Right ventricle myocardium superior (tissue), 1 donor: Measurements from ENCODE around the gene PNPLA3. TPM values are rescaled to one million over a fixed set of nuclear protein-coding genes. Genes with fewer than 3 reads are reported as not detected.

ENCODE experiments used
- ATAC-seq: fragments of 200-7000 bp; cut with Tn5 transposase; one replicate; pipeline ENCODE4 v1.9.1; 2020; ENCODE audit warnings: mild to moderate bottlenecking; ENCODE audit not compliant: poor library complexity
- DNase-seq: peaks from one replicate; pipeline ENCODE4 v3.0.0-alpha.2; 2020
- intact Hi-C: fragments of 100-400 bp; cut with DNase I; formaldehyde crosslinking; loops from one replicate; pipeline ENCODE4 v1.11.2; 2022
- total RNA-seq: library from RNA; stranded (reverse); fragmentation: NEBNext Ultra II Directional; extraction: Animal tissue kit (Norgen Biotek cat#: 25700); gene quantifications from one replicate; pipeline ENCODE4 v1.2.1, GENCODE V29; 2021
- donor health status: DM: no; HTN: yes; CAD: no; lungs with severe emphysema.

The PNPLA3 gene
- total RNA-seq, 1 donor from 2014 or later, result 0.22 TPM

DNA sequence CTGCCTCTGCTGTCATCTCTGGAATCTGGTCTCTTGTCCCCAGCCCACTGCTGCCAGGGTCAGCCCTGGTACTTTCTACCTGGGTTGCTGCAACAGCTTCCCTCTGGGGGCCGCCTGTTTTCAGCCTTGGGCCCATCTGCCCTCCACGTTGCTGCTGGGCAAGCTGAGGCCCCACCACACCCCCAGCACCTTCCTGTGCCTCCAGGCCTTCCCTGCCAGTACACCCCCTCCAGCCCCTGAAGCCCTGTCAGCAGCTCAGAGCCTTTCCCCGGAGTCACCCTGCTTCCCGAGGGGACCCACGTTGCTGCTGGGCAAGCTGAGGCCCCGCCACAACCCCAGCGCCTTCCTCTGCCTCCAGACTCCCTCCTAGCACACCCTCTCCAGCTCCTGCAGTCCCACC lies 28.4 kb downstream of the PNPLA3 start:
- no peak for ATAC-seq
- intact Hi-C loops, result no loop called here
- DNase-seq, result no peak

DNA sequence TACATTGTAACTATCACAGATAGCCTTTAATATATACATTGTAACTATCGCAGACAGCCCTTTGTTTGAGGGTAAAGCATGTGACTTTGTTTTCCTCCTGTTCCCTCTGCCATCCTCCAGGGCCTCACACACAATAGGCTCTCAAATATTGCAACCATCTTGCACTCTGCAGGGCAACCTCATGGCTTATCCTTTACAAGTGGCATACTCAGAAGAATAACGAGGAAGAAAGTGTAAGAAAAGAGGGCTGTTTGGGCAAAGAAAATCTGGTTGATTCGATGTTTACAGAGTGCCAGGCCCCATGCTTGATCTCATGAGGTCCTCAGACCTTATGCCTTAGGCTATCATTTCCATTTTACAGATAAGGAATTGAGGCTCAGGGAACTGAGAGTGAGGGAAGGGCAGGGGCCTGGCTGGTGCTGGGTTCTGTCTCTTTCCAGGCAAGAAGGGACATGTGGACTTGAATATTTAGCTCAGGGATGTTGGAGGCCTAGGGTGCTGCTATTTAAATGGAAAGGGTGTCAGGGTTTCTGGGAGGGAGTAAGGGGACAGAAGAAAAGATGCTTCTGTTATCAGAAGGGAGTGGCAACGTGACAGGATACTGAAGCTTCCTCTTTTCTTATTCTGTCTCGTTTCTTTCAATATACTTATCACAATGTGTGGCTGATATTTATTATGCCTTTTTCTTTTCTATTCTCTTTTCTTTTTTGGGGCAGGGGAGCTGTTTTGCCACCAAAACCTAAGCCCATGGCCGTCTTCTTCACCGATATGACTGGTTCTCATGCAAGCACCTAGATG lies 30.6 kb downstream of the PNPLA3 start:
- intact Hi-C loops, result no loop called here
- DNase-seq (no peak), ATAC-seq (no peak)

DNA sequence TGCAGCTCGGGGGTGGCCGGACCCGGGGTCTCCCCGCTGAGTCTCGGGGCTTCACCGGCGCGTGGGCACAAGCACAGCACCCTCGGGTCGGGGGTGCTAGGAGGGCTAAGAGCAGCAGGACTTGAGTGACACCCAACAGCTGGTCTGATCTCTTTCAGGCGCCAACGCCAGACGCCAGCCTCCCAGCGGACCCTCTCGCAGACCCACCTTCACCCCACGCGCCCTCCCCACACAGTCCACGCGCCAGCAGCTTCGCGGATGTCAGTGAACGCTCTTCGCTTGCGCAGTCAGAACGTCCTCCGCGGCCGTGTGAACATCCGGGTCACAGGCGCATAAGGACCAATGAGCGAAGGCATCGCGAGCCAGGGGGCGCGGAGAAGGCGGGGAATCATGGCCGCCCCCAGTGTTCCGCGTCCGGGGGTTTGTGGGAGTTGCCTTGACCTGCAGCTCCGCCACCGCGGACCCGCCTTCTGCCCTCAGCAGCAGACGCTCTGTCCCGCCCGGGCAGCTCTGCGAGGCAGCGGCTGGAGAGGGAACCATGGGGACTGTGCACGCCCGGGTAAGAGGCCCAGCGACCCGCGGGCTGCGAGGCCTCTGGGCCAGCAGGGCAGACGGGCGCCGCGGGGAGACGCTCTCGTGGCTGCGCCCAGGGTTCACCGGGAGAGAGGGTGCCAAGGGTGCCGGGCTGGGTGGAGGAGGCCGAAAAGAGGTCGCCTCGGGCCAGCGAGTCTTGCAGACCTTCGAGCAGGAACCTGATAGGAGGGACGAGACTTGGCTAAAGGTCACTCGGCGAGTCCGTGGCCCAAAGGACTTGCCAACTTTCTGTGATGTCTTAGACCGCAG lies 31.7 kb downstream of the PNPLA3 start, which contains the start of gene SAMM50:
Gene SAMM50 (plus strand): TSS at position 403 of the 843 bp plus-strand sequence. CDS start 136 bp downstream, at position 539.
- intact Hi-C loops, result no loop called here
- ATAC-seq, result peak; percentile 99

DNA sequence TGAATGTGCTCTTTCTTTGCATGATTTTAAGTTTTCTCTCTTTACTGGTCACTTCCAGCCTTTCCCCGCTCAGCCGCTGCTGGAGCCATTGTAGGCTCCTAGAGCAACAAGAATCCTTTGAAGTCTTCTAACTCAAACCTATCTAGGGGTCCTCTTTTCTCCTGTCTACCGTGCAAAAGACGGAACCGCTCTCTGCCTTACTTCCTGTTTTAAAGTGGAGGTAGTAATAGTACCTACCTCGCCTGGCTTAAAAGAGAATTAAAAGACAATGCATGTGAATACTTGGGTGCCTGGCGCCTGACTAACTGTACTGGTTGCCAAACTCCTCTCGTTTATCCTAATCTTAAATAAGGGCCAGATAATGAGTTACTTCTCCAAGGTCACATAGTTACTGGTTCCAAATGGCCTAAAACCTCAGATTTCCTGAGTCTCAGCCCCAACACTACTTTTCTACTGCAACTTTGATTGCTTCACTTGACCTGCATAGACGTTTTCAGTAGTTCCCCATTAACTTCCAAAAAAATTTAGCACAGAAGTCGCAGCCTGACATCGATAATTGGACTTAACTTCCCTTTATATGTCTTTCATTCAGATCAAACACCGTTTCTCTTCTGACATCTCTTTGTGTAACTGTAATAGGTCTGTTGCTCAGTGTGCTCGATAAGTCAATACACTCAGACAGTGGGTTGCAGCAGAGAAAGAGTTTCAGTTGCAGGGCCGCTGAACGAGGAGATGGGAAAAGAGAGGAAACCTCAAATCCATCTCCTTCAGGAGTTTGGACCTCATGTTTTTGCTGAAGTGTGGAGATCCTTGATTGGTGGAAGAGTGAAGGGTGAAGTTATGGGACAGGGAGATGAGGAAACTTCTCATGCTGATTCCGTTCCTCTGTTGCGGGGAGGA lies 32.5 kb downstream of the PNPLA3 start:
- intact Hi-C loops, result no loop called here
- no peak for ATAC-seq

More for the DNA sequence above, 31.7 kb downstream of the PNPLA3 start, which contains the start of gene SAMM50:
- DNase-seq, result peak; percentile 96

DNA sequence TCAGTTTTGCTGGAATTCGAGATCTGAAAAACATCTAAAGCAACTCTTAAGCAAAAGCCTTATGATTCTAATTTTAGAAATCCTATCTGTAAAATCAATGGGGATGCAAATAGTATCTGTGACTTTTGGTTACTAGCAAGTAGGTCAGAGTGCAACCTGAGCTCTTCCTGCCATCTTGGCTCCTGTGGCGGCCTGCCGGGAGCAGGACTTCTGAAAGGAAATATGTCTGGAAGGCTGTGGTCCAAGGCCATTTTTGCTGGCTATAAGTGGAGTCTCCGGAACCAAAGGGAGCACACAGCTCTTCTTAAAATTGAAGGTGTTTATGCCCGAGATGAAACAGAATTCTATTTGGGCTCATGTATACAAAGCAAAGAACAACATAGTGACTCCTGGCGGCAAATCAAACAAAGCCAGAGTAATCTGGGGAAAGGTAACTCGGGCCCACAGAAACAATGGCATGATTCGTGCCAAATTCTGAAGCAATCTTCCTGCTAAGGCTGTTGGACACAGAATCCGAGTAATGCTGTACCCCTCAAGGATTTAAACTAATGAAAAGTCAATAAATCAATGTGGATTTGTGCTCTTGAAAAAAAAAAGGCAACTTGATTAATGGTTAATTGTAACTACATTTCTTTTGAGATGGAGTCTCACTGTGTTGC lies 33.3 kb downstream of the PNPLA3 start:
- intact Hi-C loops, result no loop called here
- ATAC-seq (no peak), DNase-seq (no peak)

More for the DNA sequence above, 32.5 kb downstream of the PNPLA3 start:
- DNase-seq, result no peak

DNA sequence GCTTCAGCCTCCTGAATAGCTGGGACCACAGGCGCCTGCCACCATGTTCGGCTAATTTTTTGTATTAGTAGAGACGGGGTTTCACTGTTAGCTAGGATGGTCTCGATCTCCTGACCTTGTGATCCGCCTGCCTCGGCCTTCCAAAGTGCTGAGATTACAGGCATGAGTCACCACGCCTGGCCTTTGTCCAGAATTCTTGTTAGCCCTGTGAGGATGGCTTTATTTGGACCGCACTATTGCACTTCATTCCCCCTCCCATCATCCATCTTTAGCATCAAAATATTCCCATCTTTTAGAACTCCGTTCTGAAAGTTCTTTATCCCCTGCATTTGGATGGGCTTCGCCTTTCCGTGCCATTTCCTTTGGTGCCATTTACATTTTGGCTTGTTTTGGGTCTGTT lies 34.3 kb downstream of the PNPLA3 start:
- DNase-seq, result no peak
- intact Hi-C loops, result no loop called here
- ATAC-seq, result no peak

DNA sequence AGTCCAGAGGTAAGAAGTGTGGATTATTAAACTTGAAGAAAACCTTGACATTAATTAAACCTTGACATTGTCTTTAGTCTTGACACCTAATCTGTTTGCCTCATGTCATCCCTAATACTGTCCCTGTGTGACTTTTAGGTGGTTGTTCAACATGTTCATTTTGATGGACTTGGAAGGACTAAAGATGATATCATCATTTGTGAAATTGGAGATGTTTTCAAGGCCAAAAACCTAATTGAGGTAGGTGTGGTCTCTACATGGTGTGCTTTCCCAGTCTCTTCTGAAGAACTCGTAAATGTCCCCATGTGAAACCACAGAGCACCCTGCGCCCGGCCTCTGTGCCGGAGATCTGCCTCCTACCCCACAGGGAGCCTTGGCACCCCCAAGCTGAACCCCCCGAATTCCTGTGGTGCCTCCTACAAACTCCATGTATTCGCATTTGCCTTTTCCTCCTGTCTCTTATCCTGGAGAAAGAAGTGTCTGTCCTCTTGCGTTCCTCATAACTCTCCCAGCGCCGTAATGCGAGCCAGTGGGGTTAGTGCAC lies 40.8 kb downstream of the PNPLA3 start:
- no peak for ATAC-seq
- intact Hi-C loops, result no loop called here
- DNase-seq, result no peak

DNA sequence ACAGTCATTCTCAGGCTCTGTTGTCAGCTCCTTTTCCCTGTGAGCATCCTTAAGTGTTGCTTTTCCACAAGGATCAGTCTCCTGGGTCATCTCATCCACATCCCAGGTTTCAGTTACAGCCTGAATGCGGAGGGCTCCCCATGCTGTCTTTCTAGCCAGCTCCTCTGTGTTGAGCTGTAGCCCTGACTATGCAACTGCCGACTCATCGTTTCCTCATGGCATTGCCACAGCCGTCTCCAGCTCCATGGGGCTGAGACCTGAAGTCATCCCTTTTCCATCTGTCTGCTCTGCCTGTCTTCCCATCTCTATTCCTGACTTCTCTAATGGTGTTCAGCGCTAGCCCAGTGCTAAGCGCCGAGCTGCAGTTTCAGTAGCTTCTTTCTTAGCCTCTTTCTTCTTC lies 43.5 kb downstream of the PNPLA3 start:
- no peak for ATAC-seq
- intact Hi-C loops, result no loop called here
- no peak for DNase-seq

DNA sequence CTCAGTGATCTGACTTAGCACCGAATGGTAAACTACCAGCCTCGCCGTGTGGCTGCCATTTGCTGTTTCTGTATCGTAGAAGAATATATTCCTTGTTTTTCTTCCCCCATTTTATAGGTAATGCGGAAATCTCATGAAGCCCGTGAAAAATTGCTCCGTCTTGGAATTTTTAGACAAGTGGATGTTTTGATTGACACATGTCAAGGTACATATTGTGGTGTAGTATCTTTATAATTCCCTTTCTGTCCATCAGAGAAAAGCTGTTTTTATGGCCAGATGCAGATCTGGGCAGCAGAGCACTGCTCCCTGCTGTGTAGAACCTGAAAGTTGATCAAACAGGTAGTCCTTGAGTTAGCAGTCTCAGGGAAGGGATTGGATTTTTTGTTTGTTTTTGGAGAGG lies 45.0 kb downstream of the PNPLA3 start:
- ATAC-seq, result no peak
- no peak for DNase-seq
- intact Hi-C loops, result no loop called here

DNA sequence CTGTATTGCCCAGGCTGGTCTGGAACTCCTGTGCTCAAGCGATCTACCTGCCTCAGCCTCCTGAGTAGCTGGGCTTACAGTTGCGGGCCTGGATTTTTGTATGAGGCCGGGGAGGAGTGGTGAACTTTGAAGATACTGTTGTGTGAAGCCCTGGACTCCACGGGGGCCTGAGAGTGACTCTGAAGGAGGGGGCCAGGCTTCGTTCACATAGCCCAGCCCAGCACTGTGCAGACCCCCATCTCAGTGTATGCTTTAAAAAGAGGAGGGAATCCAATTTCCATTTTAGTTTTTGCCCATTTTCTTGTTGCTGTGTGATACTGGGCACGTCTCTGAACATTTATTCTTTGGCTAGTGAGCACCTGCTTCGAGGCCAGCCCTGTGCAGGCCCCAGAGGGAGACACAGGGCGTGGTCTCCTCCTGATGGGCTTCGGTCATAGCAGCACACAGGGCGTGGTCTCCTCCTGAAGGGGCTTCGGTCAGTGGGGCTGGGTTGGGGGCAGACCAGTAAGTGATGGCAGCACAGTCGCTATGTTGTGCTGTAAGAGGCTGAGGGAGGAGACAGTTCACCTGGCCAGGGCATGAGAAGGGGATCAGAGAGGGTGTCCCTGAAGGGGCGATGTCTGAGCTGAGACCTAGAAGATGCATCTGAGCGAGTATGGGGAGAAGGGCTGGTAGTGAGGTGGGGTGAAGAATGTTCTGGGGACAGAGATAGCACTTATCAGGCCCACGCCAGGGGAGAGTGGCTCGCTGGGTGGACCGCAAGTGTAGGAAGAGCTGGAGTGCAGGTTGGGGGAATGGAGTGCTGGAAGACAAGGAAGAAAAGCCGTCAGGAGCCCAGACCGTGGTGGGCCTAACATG lies 45.6 kb downstream of the PNPLA3 start:
- intact Hi-C loops, result no loop called here
- no peak for ATAC-seq
- no peak for DNase-seq

DNA sequence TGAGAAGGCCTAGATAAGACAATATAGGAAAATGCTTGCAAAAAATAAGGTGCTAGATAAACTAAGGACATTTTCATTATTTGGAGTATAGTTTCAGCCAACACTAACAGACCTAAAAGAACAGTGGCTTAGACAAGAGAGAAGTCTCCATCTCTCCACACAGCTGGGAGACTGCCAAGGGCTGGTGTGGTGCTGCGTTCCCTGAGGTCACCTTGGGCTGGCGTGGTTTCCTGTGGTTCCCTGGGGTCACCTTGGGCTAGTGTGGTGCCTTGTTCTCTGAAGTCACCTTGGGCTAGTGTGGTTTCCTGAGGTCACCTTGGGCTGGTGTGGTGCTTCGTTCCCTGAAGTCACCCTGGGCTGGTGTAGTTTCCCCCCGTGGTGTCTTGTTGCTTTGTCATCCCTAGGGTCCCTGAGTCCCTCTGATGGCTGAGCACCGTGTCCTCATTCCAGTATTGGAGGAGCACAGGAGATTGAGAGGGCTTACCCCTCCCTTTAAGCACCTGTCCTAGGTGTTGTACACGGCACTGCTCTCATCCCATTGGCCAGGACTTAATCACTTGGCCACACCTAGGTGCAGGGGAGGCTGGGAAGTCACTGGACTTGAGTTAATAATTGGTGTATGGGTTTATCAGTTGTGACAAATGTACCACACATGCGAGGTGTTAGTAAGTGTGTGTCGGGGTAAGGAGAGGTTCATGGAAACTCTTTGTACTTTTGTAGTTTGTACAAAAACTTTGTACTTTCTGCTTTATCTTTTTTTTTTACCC lies 46.6 kb downstream of the PNPLA3 start:
- intact Hi-C loops, result no loop called here
- DNase-seq (no peak), ATAC-seq (no peak)

DNA sequence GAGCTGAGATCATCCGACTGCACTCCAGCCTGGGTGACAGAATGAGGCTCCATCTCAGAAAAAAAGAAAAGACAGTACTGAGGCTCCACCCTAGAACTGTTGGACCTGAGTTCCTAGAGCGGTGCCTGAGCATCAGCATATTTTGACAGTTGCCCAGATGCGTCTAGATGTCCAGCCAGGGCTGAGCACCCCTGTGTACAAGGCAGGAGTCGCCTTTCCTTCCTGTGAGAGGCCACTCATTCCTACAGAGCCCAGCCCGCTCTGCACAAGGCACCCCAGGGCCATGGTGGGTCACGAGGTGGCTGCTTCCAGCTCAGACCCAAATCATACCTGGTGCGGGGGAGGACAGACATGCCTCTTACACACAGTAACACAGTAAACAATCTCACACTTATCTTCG lies 47.5 kb downstream of the PNPLA3 start:
- intact Hi-C loops, result no loop called here
- ATAC-seq (no peak), DNase-seq (no peak)

DNA sequence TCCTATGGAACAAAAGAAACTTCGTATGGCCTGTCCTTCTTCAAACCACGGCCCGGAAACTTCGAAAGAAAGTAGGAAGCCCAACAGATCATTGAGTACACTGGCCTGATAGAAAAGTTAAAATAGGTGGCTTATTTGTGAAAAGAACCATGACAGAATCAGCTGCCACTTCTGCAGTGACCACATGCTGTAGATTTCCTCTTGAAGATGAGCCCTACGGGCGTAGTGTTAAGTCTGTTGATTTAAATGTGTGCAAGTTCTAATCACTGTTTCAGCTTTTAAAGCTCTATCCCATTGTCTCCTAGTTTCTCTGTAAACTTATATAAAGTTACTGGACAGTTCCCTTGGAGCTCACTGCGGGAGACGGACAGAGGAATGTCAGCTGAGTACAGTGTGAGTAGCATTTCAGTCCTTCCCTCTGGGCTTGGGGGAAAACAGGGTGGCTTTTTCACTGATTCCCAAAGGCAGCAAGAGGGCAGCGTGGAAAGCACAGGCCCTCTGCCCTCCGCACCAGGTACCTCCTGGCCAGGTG lies 49.4 kb downstream of the PNPLA3 start:
- no peak for ATAC-seq
- intact Hi-C loops, result no loop called here
- DNase-seq, result no peak

DNA sequence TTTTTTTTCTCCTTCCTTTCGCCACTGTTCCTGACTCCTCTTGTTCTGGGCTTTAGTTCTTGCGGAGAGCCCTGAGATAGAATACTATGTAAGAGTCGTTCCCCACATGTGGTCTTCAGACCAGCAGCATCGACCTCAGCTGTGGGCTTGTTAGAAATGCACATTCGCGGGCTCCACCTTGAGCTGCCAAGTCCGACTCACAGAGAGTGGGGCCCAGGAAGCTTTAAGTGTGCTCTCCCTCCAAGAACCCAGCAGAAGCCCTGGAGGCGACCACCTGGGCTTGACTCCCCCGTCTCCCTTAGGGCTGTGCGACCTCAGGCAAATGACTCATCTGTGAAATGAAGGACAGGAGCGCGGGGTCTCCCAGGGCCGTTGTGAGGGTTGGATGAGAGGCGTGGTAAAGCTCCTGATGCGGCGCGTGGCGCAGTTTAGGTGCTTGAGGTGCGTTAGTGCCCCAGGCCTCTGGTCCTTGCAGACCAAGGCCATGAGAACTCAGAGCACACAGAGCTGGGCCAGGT lies 50.5 kb downstream of the PNPLA3 start:
- DNase-seq, result no peak
- no peak for ATAC-seq
- intact Hi-C loops, result no loop called here

DNA sequence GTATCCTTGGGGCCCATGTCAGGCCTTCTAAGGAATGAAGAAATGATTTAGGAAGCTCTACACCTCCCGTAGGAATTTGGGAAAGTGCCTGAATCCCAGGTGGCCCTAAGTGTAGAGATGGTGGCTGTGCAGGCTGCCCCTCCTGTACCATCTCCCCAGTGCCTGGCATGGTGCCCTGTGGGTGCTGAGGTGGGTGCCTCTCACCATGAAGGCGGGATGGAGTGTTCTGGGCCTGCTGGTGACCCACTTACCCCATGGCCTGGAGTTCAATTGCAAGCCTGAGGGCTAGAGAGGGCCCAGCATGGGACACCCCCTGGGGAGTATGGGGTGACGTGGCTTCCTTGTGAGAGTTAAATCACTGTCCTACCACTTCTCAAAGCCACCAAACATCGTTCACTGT lies 51.4 kb downstream of the PNPLA3 start:
- ATAC-seq, result no peak
- intact Hi-C loops, result no loop called here
- no peak for DNase-seq
